ENCODE data around the gene ZBP1. TPM values are rescaled to one million over a fixed set of nuclear protein-coding genes. Genes with fewer than 3 reads are reported as not detected.

ZBP1 gene
- total and polyA plus RNA-seq, 5 donors = 0.16 to 0.38 (median 0.23) TPM; not detected in 2

DNA sequence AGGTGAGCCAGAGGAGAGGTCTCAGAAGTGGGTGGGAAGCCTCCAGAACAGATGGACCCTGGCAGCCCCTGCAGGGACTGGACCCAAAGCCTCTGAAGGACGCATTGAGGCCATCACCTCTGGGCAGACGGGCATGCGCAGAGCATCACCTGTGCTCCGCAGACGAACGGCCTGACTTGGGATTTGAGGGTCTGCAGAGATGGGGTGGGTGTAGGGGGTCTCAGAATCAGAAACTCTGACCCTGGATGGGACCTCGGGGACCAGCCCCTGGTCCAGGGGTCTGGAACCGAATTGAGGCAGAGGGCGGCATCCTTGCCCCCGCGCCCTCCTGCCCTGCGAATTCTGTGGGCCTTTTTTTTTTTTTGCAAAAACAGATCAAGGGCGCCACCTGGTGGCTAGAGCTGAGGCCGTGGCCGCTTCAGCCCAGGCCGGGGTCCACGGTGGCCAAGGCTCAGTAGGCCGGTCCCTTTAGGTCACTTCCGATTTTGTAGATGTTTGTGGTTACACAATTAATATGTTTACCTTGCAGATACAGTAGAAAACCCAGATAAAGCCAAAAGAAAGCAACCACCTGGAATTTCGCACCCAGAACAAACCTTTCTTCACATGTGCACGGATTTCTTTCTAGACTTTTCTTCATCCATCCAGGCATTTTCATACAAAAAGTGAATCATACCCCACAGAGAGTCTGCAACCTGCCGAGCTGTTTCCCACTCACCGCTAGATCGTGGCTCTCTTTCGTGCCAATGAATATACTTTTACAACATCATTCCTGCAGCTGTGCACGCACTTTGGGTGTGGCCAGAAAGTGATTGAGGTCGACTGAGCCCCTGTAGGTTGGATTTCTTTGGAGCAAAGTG lies 25.9 kb downstream of the ZBP1 start:
- 36% methylated on average over 27 of the region's 27 CpGs for WGBS
- peak; percentile 48 to 84 (median 82) for DNase-seq

DNA sequence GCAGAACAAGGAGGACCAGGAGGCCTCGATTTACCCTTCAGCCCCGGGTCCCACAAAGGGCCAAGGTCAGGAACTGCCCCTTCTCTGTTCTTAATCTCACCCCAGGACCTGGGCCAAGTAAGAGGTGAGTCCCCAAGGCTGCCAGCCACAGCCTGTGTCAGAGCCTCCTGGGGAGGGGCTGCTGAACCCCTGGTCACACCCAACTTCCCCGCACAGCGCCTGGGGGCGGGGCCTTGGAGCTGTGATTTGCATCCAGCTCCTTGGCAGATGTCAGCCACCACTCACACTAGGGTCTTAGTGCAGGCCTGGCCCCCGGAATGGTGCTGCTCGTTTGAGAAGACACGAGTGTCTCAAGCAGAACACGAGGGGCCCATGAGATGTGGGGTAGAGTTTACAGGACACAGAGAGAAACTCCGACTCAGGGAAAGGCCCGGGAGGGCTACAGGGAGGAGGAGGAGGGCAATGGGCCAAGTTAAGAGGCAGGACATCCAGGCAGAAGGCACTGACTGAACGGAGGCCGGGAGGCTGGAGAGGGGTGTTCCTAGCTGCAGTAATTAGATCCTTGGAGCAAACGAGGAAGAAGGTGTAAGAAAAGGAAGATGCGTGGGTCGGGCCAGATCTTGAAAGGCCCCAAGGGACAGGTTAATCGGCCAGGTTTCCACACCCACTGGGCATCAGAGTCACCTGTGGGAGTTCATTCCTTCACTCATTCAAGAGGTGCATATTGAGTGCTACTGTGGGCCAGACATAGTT lies 26.9 kb downstream of the ZBP1 start:
- no peak overlapping the region for H3K4me3 ChIP-seq (ENCODE audit: low read length)
- no peaks in the 10 kb centered on the region for H3K9me3 ChIP-seq (ENCODE audit: control insufficient read depth, low read length)
- no peak for ATAC-seq
- intact Hi-C loops (cut with DNase I) = loop anchor here in 2 of 4 donors (2.0 to 10.0 kb wide), 3 partner anchors 79 to 219 kb away; no protein-coding TSS in a partner anchor
- H3K27ac ChIP-seq (ENCODE audit: low read length) = no peak overlapping the region
- DNase-seq = peak in 1 of 3 donors; percentile 57
- WGBS = 55% methylated on average over 17 of the region's 17 CpGs
- H3K27me3 ChIP-seq (ENCODE audit: control insufficient read depth, insufficient read depth) = no peaks in the 10 kb centered on the region
- no peaks in the 10 kb centered on the region for H3K4me1 ChIP-seq (ENCODE audit: control insufficient read depth, insufficient read depth, low read length)

More for the DNA sequence above, 25.9 kb downstream of the ZBP1 start:
- peak; percentile 9 to 42 for ATAC-seq
- intact Hi-C loops (cut with DNase I) = loop anchor here in 2 of 4 donors (1.0 to 10.0 kb wide), 3 partner anchors 80 to 220 kb away; no protein-coding TSS in a partner anchor
- Histone ChIP-seq H3K27me3 (ENCODE audit: control insufficient read depth, insufficient read depth) (no peaks in the 10 kb centered on the region), H3K27ac (ENCODE audit: low read length) (no peak overlapping the region), H3K4me1 (ENCODE audit: control insufficient read depth, insufficient read depth, low read length) (no peaks in the 10 kb centered on the region), H3K9me3 (ENCODE audit: control insufficient read depth, low read length) (no peaks in the 10 kb centered on the region), H3K4me3 (ENCODE audit: low read length) (no peak overlapping the region)

DNA sequence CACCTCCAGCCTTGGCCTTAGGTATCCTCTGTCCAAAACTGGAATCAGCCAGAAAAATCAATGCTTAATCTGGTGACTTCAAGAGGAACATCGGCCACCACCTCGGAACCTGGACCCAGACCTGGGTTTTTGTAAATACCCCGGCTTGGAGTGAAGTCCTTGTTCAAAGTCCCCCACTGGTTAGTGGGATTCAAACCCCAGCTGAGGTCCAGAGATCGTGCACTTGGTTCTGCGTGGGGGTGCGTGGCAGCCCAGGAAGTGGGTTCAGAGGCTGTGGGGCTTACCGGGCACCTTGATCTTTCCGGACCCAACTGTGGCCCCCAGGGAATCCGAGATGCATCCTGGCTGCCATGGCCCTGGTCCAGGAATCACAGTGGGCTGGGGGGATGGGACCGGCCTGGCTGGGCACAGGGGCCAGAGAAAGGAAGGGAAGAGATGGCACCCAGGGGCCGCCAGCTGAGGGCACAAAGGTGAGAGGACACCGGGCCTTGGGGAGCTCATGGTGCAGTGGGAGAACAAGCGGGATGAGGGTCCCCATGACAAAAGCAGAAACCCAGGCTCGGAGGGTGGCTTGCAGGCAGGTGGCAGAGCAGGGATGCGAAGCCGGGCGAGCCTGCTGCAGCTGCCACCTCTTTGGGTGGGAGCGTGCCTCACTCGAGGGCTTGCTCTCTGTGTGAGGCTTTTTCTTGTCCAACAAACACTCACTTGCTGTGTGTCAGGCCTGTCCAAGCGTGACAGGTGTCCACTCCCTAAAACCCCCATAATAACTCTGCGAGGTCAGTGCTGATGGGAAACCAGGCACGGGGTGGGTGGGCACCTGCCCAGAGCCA lies 27.7 kb downstream of the ZBP1 start:
- ATAC-seq = no peak
- no peak for DNase-seq
- H3K4me1 ChIP-seq (ENCODE audit: control insufficient read depth, insufficient read depth, low read length) = no peaks in the 10 kb centered on the region
- H3K4me3 ChIP-seq (ENCODE audit: low read length) = no peak overlapping the region
- no peak overlapping the region for H3K27ac ChIP-seq (ENCODE audit: low read length)
- H3K9me3 ChIP-seq (ENCODE audit: control insufficient read depth, low read length) = no peaks in the 10 kb centered on the region
- WGBS = 83% methylated on average over 22 of the region's 22 CpGs
- H3K27me3 ChIP-seq (ENCODE audit: control insufficient read depth, insufficient read depth) = no peaks in the 10 kb centered on the region
- intact Hi-C loops (cut with DNase I) = loop anchor here in 2 of 4 donors (2.0 to 10.0 kb wide), 3 partner anchors 78 to 218 kb away; no protein-coding TSS in a partner anchor

DNA sequence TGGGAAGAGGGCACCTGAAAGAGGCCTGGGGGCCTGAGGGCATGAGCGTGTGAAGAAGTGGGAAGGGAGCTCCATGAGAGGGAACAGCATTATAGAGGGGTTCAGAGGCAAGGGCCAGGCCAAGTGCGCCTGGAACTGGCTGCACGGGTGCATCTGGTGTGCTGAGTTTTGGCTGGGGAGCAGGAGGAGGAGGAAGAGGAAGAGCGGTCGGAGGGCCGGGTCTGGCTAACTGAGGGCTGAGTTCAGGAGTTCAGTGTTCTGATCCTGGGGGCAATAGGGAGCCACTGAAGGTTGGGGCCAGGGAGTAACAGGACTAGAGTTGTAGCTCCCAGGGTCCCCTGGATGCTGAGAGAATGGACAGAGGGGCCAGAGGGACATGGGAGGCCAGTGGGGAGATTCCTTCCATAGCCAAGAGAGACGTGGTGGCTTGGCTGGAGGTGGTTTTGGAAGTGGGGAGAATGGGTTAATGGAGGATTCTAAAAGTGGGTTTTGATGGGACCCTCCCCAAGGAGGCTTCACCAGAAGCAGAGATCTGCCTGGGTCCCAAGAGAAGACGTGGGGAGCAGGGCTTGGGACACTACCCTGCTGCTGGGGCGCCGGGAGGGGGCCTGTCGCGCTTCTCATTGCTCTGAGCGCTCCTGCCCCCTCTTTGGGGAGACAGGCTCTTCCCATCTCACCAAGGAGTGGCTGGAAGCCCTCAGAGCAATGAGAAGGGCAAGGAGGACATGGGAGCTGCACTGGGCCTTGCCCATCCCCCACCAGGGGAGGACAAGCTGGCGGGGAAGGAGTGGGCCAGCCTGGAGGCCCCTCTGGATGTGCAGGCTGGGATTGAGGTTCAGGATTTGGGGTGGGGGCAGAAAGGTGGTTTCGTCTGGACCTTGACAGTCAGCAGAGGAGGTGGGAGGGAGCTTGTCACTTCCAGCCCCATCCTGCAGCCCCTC lies 28.7 kb downstream of the ZBP1 start:
- intact Hi-C loops (cut with DNase I) = loop anchor here in 2 of 4 donors (2.0 to 10.0 kb wide), 3 partner anchors 77 to 217 kb away; no protein-coding TSS in a partner anchor

GRCh38 chr20:57590485-57591288 lies 29.5 kb downstream of the ZBP1 start:
- WGBS = 93% methylated on average over 18 of the region's 18 CpGs
- intact Hi-C loops (cut with DNase I) = loop anchor here in 1 of 4 donors (5.0 to 10.0 kb wide), 2 partner anchors 78 to 216 kb away; no protein-coding TSS in a partner anchor
- no peak for DNase-seq
- no peak for ATAC-seq
- no peaks in the 10 kb centered on the region for H3K9me3 ChIP-seq (ENCODE audit: control insufficient read depth, low read length)
- no peaks in the 10 kb centered on the region for H3K27me3 ChIP-seq (ENCODE audit: control insufficient read depth, insufficient read depth)
- H3K4me1 ChIP-seq (ENCODE audit: control insufficient read depth, insufficient read depth, low read length) = no peaks in the 10 kb centered on the region
- no peak overlapping the region for H3K27ac ChIP-seq (ENCODE audit: low read length)
- no peak overlapping the region for H3K4me3 ChIP-seq (ENCODE audit: low read length)

More for the DNA sequence above, 28.7 kb downstream of the ZBP1 start:
- no peak overlapping the region for H3K27ac ChIP-seq (ENCODE audit: low read length)
- H3K27me3 ChIP-seq (ENCODE audit: control insufficient read depth, insufficient read depth) = no peaks in the 10 kb centered on the region
- ATAC-seq (no peak), DNase-seq (no peak)
- 86% methylated on average over 15 of the region's 15 CpGs for WGBS
- H3K9me3 ChIP-seq (ENCODE audit: control insufficient read depth, low read length) = no peaks in the 10 kb centered on the region
- H3K4me3 ChIP-seq (ENCODE audit: low read length) = no peak overlapping the region
- no peaks in the 10 kb centered on the region for H3K4me1 ChIP-seq (ENCODE audit: control insufficient read depth, insufficient read depth, low read length)

DNA sequence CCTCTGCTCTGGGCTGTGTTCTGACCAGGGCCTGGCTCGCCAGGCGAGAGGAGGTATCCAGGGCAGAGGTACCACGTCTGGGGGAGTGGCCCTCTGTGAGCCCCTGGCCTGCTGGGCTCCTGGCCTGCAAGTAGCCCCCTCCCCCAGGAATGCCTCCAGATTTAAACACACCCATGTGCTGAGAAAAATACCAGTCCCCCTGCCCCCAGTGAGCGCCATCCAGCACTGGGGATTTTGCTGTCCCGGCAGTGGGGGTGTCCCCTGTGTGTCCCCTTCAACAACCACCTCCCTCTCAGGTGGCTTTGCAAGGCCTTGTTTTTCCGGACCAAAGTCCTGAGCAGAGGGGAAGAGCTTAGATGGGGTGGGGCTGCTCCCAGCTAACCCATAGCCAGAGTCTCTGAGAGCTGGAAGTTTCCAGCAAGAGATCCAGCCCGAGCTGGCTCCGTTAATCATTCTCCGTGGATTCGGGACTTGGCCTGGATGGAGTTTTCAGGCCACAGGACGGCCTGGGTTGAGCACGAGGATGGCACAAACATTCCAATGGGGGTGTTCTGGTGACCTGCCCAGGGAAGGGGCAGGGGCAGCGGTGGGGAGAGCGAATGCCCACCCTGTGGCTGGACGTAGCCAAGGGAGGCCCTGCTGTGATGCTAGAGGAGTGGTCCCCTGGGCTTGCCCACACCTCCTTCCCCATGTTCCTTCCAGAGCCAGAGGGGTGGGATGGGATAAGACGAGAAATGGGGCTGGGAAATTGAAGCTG lies 30.3 kb downstream of the ZBP1 start:
- no peak for DNase-seq
- ATAC-seq = no peak
- WGBS = 80% methylated on average over 16 of the region's 16 CpGs
- Histone ChIP-seq H3K9me3 (ENCODE audit: control insufficient read depth, low read length) (no peaks in the 10 kb centered on the region), H3K27ac (ENCODE audit: low read length) (no peak overlapping the region), H3K4me1 (ENCODE audit: control insufficient read depth, insufficient read depth, low read length) (no peaks in the 10 kb centered on the region), H3K4me3 (ENCODE audit: low read length) (no peak overlapping the region), H3K27me3 (ENCODE audit: control insufficient read depth, insufficient read depth) (no peaks in the 10 kb centered on the region)
- intact Hi-C loops (cut with DNase I) = loop anchor here in 1 of 4 donors (5.0 to 10.0 kb wide), 2 partner anchors 78 to 215 kb away; no protein-coding TSS in a partner anchor

GRCh38 chr20:57589123-57589727 lies 31.0 kb downstream of the ZBP1 start:
- ATAC-seq (no peak), DNase-seq (no peak)
- WGBS = 87% methylated on average over 6 of the region's 6 CpGs
- H3K4me3 ChIP-seq (ENCODE audit: low read length) = no peak overlapping the region
- H3K4me1 ChIP-seq (ENCODE audit: control insufficient read depth, insufficient read depth, low read length) = no peaks in the 10 kb centered on the region
- H3K27me3 ChIP-seq (ENCODE audit: control insufficient read depth, insufficient read depth) = no peaks in the 10 kb centered on the region
- no peak overlapping the region for H3K27ac ChIP-seq (ENCODE audit: low read length)
- H3K9me3 ChIP-seq (ENCODE audit: control insufficient read depth, low read length) = no peaks in the 10 kb centered on the region
- intact Hi-C loops (cut with DNase I) = no loop called here

- DNase-seq (no peak), ATAC-seq (no peak)
- intact Hi-C loops (cut with DNase I) = no loop called here
- WGBS = 85% methylated on average over 5 of the region's 5 CpGs
- Histone ChIP-seq H3K4me3 (ENCODE audit: low read length) (no peak overlapping the region), H3K27ac (ENCODE audit: low read length) (no peak overlapping the region), H3K9me3 (ENCODE audit: control insufficient read depth, low read length) (no peaks in the 10 kb centered on the region), H3K27me3 (ENCODE audit: control insufficient read depth, insufficient read depth) (no peaks in the 10 kb centered on the region), H3K4me1 (ENCODE audit: control insufficient read depth, insufficient read depth, low read length) (no peaks in the 10 kb centered on the region)
Measured at GRCh38 chr20:57588596-57588995, 31.6 kb downstream of the ZBP1 start.

Measured in right cardiac atrium (tissue), 5 donors.